CD4-positive, alpha-beta memory T cell (primary cell): Measurements from ENCODE around the gene STK39. TPM values are rescaled to one million over a fixed set of nuclear protein-coding genes. Genes with fewer than 3 reads are reported as not detected.

ENCODE experiments used
- CTCF ChIA-PET: fragments of 350-600 bp; sonication (Branson Sonifier 250); formaldehyde crosslinking; loops from one replicate; lab custom pipeline; 2021; ENCODE audit warnings: inconsistent platforms; ENCODE audit not compliant: partially characterized antibody; lab: Charles Lee
- POLR2A ChIA-PET: fragments of 350-600 bp; sonication (Branson Sonifier 250); formaldehyde crosslinking; loops from one replicate; lab custom pipeline; 2021; ENCODE audit not compliant: partially characterized antibody; lab: Charles Lee
- DNase-seq, 5 donors: peaks; one replicate each; pipeline versions ENCODE4 v3.0.0 to v3.0.0-alpha.2; 2020 to 2022; ENCODE audit warnings: mixed read lengths in 1 of 5
- H3K27ac ChIP-seq: one replicate; pipeline ENCODE4 v1.7.0; 2013; ENCODE audit warnings: low read depth, low read length
- H3K27me3 ChIP-seq: 2 replicates; pipeline ENCODE4 v1.7.0; 2013; ENCODE audit warnings: mild to moderate bottlenecking, low read length, moderate library complexity; ENCODE audit not compliant: insufficient read depth
- H3K36me3 ChIP-seq: 2 replicates; pipeline ENCODE4 v1.7.0; 2013; ENCODE audit warnings: mild to moderate bottlenecking, low read length, moderate library complexity; ENCODE audit not compliant: insufficient read depth
- H3K4me1 ChIP-seq: 2 replicates; pipeline ENCODE4 v1.7.0; 2013; ENCODE audit warnings: mild to moderate bottlenecking, low read length, moderate library complexity; ENCODE audit not compliant: insufficient read depth
- H3K4me3 ChIP-seq, 2 donors: one replicate each; pipeline ENCODE4 v1.7.0; 2013; ENCODE audit warnings: low read length in 2 of 2, mild to moderate bottlenecking in 1 of 2
- H3K9me3 ChIP-seq, 2 donors: one replicate each; pipeline ENCODE4 v1.7.0; 2013; ENCODE audit warnings: low read length in 2 of 2, control low read depth in 1 of 2; ENCODE audit not compliant: control insufficient read depth in 1 of 2
- H3K27ac Mint-ChIP-seq, 7 donors: one replicate each; pipeline ENCODE4 v1.8.0; 2020 to 2021; ENCODE audit warnings: mixed read lengths in 7 of 7, mild to moderate bottlenecking in 6 of 7, inconsistent platforms in 3 of 7, moderate library complexity in 3 of 7
- H3K27me3 Mint-ChIP-seq, 2 donors: one replicate each; pipeline ENCODE4 v1.8.0; 2020 to 2021; ENCODE audit warnings: mixed read lengths in 2 of 2
- H3K36me3 Mint-ChIP-seq, 2 donors: one replicate each; pipeline ENCODE4 v1.8.0; 2020 to 2021; ENCODE audit warnings: mixed read lengths in 2 of 2, inconsistent platforms in 1 of 2, mild to moderate bottlenecking in 1 of 2
- H3K4me1 Mint-ChIP-seq, 4 donors: one replicate each; pipeline ENCODE4 v1.8.0; 2020 to 2021; ENCODE audit warnings: mixed read lengths in 4 of 4, mild to moderate bottlenecking in 1 of 4
- H3K4me3 Mint-ChIP-seq, 8 donors: one replicate each; pipeline ENCODE4 v1.8.0; 2020 to 2021; ENCODE audit warnings: mixed read lengths in 8 of 8, mild to moderate bottlenecking in 7 of 8, moderate library complexity in 6 of 8, inconsistent platforms in 3 of 8
- H3K9me3 Mint-ChIP-seq, 8 donors: one replicate each; pipeline ENCODE4 v1.8.0; 2020 to 2021; ENCODE audit warnings: mixed read lengths in 8 of 8, mild to moderate bottlenecking in 5 of 8, inconsistent platforms in 3 of 8, moderate library complexity in 1 of 8
- intact Hi-C: fragments of 100-400 bp; cut with micrococcal nuclease; formaldehyde crosslinking; loops from one replicate; pipeline ENCODE4 v1.15.1; 2023
- polyA plus RNA-seq, 2 donors: library from polyadenylated mRNA; unstranded; fragments of 300-500 nt; fragmentation: Illumina TruSeq; gene quantifications; one replicate each; pipeline ENCODE4 v1.2.3, GENCODE V29; 2021
- total RNA-seq, 2 experiments: library from RNA; stranded (reverse); gene quantifications; one replicate each; pipeline ENCODE4 v1.2.3, GENCODE V29; 2021

The STK39 gene
- total and polyA plus RNA-seq, 4 experiments from 2014 or later = 4.9 to 27.3 (median 18.2) TPM

DNA sequence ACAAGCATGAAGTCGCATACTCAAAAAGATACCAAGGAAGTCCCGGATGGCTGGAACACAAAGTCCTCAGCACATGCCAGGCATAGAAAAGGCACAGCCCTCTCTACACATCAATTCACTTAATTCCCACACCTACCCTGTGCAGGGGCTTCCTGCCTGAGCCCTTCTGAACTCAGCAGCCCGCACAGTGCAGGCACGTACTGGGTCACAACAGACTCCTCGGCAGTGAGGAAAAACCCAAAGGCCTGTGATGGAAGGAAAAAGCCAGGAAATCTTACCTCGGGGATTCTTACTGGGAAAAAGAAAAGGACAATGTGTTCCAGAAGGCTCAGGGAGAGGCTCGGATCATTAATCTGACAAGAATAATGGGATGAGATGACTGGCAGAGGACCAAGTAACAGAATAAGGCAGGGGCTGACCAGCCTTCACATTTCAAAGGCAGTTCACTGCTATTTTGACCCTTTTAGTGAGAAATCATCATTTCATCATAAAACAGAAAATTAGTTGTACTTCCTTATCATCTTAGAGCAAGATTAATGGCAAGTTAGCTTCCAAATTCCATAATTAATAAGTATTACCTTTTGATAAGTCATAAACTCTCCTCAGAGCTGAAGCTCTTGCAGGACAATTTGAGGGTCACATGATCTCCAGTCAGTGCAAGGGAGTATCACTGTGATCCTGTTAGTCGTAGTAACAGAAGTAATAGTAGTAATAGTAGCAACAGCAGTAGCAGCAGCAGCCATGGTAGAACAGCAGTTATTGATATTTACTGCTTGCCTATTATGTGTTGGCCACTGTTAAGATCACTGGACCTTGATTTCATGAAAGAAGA, 87.4 kb downstream of the STK39 start:
- Mint-ChIP-seq H3K4me3 (no peak overlapping the region), H3K4me1 (peaks cover 17 to 33% (median 27%) of the 10 kb centered on the region in 4 donors), H3K27me3 (no peaks in the 10 kb centered on the region), H3K27ac (no peak overlapping the region), H3K9me3 (no peaks in the 10 kb centered on the region), H3K36me3 (peaks cover 31 to 47% of the 10 kb centered on the region in 2 donors)
- Histone ChIP-seq H3K27me3 (no peaks in the 10 kb centered on the region), H3K9me3 (no peaks in the 10 kb centered on the region), H3K36me3 (peaks cover 7% of the 10 kb centered on the region), H3K4me1 (peaks cover 11% of the 10 kb centered on the region), H3K27ac (no peak overlapping the region), H3K4me3 (no peak overlapping the region)
- no peak for DNase-seq
- POLR2A ChIA-PET = interaction anchor here (1.0 kb wide), 1 partner anchor 178 kb away, joined by 3 read pairs; no protein-coding TSS in a partner anchor
- CTCF ChIA-PET = interaction anchor here (0.9 to 3.2 kb wide), 3 partner anchors 177 to 187 kb away, joined by 4 to 30 read pairs (median 5); no protein-coding TSS in a partner anchor
- intact Hi-C loops = no loop called here

DNA sequence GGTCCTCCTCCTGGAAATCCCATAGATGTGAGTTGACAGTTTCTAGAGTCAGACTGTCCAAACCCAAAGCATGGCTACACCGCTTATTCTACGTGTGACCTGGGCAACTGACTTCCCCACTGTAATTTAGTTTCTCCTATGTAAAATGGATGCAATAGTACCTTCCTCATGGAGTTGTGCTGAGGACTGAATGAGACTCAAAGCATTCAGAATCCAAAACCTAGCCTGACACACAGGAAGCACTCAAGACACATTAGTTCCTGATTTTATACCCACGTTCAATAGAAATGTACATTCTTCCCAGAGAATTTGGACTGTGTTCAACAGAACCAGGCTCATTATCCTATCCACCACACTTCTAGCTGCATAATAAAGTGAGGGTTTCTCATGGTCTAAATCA, 88.8 kb downstream of the STK39 start:
- peaks cover 11% of the 10 kb centered on the region for H3K4me1 ChIP-seq
- H3K4me3 Mint-ChIP-seq = no peak overlapping the region
- H3K27ac ChIP-seq = no peak overlapping the region
- CTCF ChIA-PET = interaction anchor here (2.4 kb wide), 1 partner anchor 178 kb away, joined by 5 read pairs; no protein-coding TSS in a partner anchor
- H3K9me3 ChIP-seq = no peaks in the 10 kb centered on the region
- H3K36me3 ChIP-seq = peaks cover 7% of the 10 kb centered on the region
- H3K4me3 ChIP-seq = no peak overlapping the region
- peak overlapping the region in 1 of 7 donors; percentile 5 for H3K27ac Mint-ChIP-seq
- no peaks in the 10 kb centered on the region for H3K27me3 ChIP-seq
- DNase-seq = no peak
- POLR2A ChIA-PET = interaction anchor here (1.0 kb wide), 1 partner anchor 86 kb away, joined by 3 read pairs; no protein-coding TSS in a partner anchor
- peaks cover 14 to 30% (median 27%) of the 10 kb centered on the region in 4 donors for H3K4me1 Mint-ChIP-seq
- intact Hi-C loops = no loop called here
- H3K27me3 Mint-ChIP-seq = no peaks in the 10 kb centered on the region
- H3K9me3 Mint-ChIP-seq = no peaks in the 10 kb centered on the region
- peaks cover 24 to 48% of the 10 kb centered on the region in 2 donors for H3K36me3 Mint-ChIP-seq

DNA sequence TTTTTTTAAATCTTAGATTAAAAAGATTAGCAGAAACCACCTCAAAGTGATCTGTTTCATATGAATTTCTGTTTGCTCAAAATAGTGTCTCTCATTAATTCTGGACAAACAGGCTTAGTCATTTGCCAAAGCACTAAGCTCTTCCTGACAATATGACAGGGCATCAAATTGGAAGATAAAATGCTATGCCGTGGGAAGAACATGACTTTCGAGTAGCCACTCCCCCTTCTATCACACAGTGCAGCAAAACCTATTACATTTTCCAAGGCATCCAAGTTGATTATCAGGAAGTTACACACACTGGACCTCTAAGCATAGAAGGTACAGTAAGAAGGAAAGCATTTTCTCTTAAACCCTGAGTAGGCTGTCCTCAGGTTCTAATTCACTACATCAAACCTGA, 89.5 kb downstream of the STK39 start:
- H3K4me1 ChIP-seq = peaks cover 11% of the 10 kb centered on the region
- H3K4me3 ChIP-seq = no peak overlapping the region
- intact Hi-C loops = no loop called here
- Mint-ChIP-seq H3K27me3 (no peaks in the 10 kb centered on the region), H3K4me3 (no peak overlapping the region), H3K4me1 (peaks cover 11 to 29% (median 24%) of the 10 kb centered on the region in 4 donors), H3K9me3 (no peaks in the 10 kb centered on the region), H3K27ac (peak overlapping the region in 3 of 7 donors; percentile 5 to 46 (median 6)), H3K36me3 (peaks cover 18 to 46% of the 10 kb centered on the region in 2 donors)
- H3K9me3 ChIP-seq = no peaks in the 10 kb centered on the region
- DNase-seq = no peak
- no peaks in the 10 kb centered on the region for H3K27me3 ChIP-seq
- CTCF ChIA-PET = interaction anchor here (2.4 kb wide), 1 partner anchor 179 kb away, joined by 5 read pairs; no protein-coding TSS in a partner anchor
- H3K36me3 ChIP-seq = peaks cover 7% of the 10 kb centered on the region
- no peak overlapping the region for H3K27ac ChIP-seq
- POLR2A ChIA-PET = interaction anchor here (1.0 kb wide), 1 partner anchor 87 kb away, joined by 3 read pairs; no protein-coding TSS in a partner anchor

DNA sequence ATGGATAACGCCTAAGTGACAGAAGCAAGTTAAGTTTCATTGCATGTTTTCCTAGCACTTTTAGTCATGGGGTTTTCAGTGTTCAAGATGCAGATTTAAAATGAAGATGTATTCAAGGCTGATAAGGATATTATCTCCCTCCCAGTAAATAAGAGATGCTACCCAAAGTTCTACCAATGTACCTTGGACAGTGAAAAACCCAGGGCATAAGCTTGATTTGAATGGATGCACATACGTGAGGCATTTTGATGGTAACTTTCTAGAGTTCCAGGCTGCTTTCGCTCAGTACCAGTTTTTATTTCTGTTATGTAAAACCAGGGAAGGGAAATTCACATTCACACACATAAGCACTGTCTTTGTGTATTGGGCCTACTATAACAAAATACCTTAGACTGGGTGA, 90.3 kb downstream of the STK39 start:
- Histone ChIP-seq H3K4me1 (peaks cover 11% of the 10 kb centered on the region), H3K9me3 (no peaks in the 10 kb centered on the region), H3K27me3 (no peaks in the 10 kb centered on the region), H3K36me3 (peaks cover 7% of the 10 kb centered on the region), H3K4me3 (no peak overlapping the region), H3K27ac (no peak overlapping the region)
- DNase-seq = no peak
- Mint-ChIP-seq H3K36me3 (peaks cover 26 to 51% of the 10 kb centered on the region in 2 donors), H3K27me3 (no peaks in the 10 kb centered on the region), H3K4me1 (peaks cover 11 to 29% (median 25%) of the 10 kb centered on the region in 4 donors), H3K4me3 (no peak overlapping the region), H3K9me3 (no peaks in the 10 kb centered on the region), H3K27ac (peak overlapping the region in 4 of 7 donors; percentile 20 to 54 (median 34))
- ChIA-PET CTCF (interaction anchor here (1.1 to 2.4 kb wide), 7 partner anchors 12 to 180 kb away, joined by 3 to 13 read pairs (median 4); no protein-coding TSS in a partner anchor), POLR2A (no interaction called here)
- intact Hi-C loops = no loop called here

DNA sequence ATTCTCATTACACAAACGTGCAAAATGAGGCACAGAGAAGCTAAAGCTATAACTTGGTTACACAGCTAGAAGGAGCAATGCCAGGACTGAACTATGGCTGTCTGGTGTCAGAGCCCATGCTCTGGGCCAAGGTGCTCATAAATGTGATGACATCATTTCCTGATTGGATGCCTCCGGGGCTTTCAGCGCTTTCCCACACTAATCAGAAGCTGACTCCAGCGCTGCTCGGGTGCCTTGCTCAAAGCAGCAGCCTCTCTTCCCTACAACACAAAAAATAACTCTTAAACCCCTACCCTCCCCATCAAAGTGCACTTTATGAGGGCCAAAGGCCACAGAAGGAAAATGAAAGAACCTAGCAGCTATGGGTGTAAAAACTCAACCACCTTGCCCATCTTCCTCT, 90.7 kb downstream of the STK39 start:
- Histone ChIP-seq H3K4me1 (peaks cover 11% of the 10 kb centered on the region), H3K9me3 (no peaks in the 10 kb centered on the region), H3K27ac (no peak overlapping the region), H3K4me3 (no peak overlapping the region), H3K27me3 (no peaks in the 10 kb centered on the region), H3K36me3 (peaks cover 7% of the 10 kb centered on the region)
- Mint-ChIP-seq H3K27me3 (no peaks in the 10 kb centered on the region), H3K4me3 (peak overlapping the region in 2 of 8 donors; percentile 2 to 38), H3K4me1 (peaks cover 11 to 29% (median 25%) of the 10 kb centered on the region in 4 donors), H3K9me3 (no peaks in the 10 kb centered on the region), H3K36me3 (peaks cover 27 to 54% of the 10 kb centered on the region in 2 donors), H3K27ac (peak overlapping the region in 4 of 7 donors; percentile 18 to 54 (median 22))
- intact Hi-C loops = no loop called here
- ChIA-PET CTCF (interaction anchor here (1.1 to 2.1 kb wide), 6 partner anchors 12 to 180 kb away, joined by 3 to 13 read pairs (median 4); no protein-coding TSS in a partner anchor), POLR2A (no interaction called here)
- DNase-seq = no peak

DNA sequence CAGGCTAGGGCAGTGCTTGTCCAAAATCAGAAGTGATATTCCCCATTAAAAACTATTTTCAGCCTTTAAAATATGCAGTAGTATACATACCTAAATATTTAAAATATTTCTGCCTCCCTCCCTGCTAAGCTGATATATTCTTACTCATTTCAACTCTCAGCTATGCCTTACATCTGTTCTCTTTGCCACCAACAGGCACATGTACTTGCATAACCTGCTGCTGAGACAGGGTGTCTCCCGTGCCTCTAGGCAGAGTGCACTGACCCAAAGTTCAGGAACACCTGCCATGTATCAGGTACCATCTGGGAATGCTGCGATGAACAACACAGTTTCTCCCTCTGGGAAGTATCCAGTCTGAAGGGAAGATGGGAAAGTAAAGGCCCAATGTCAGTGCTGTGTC, 91.7 kb downstream of the STK39 start:
- ChIA-PET CTCF (interaction anchor here (0.8 to 2.1 kb wide), 5 partner anchors 11 to 730 kb away, joined by 3 to 13 read pairs (median 3); no protein-coding TSS in a partner anchor), POLR2A (no interaction called here)
- no peaks in the 10 kb centered on the region for H3K9me3 ChIP-seq
- H3K27me3 ChIP-seq = no peaks in the 10 kb centered on the region
- Mint-ChIP-seq H3K36me3 (peaks cover 27 to 56% of the 10 kb centered on the region in 2 donors), H3K4me1 (peaks cover 9 to 33% (median 23%) of the 10 kb centered on the region in 4 donors), H3K4me3 (no peak overlapping the region), H3K27me3 (no peaks in the 10 kb centered on the region), H3K9me3 (no peaks in the 10 kb centered on the region), H3K27ac (peak overlapping the region in 1 of 7 donors; percentile 67)
- H3K36me3 ChIP-seq = peaks cover 7% of the 10 kb centered on the region
- intact Hi-C loops = no loop called here
- H3K4me1 ChIP-seq = peaks cover 11% of the 10 kb centered on the region
- H3K4me3 ChIP-seq = no peak overlapping the region
- DNase-seq = no peak
- H3K27ac ChIP-seq = no peak overlapping the region

DNA sequence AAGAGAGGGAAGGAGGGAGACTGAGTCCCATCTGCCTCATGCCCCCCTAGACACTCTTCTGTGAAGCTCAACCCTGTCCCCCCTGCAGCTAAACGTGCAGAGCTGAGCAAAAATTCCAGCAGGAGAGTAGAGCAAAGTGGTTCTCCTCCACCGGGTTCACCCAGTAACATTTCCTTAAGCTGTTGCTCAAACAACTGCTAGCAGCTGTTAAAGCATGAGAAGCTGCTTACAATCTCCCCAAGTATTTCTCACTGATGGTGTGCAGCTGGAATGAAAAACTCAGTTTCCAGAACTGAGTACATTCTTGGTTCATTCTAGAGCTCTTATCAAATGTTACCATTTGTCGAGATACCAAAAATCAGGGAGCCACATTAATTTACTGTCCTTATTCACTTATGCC, 92.3 kb downstream of the STK39 start:
- Histone ChIP-seq H3K4me1 (peaks cover 11% of the 10 kb centered on the region), H3K4me3 (no peak overlapping the region), H3K27ac (no peak overlapping the region), H3K36me3 (peaks cover 7% of the 10 kb centered on the region), H3K9me3 (no peaks in the 10 kb centered on the region), H3K27me3 (no peaks in the 10 kb centered on the region)
- H3K9me3 Mint-ChIP-seq = no peaks in the 10 kb centered on the region
- H3K27me3 Mint-ChIP-seq = no peaks in the 10 kb centered on the region
- H3K27ac Mint-ChIP-seq = peak overlapping the region in 1 of 7 donors; percentile 27
- peaks cover 28 to 52% of the 10 kb centered on the region in 2 donors for H3K36me3 Mint-ChIP-seq
- intact Hi-C loops = no loop called here
- CTCF ChIA-PET = no interaction called here
- POLR2A ChIA-PET = no interaction called here
- peaks cover 9 to 34% (median 22%) of the 10 kb centered on the region in 4 donors for H3K4me1 Mint-ChIP-seq
- no peak for DNase-seq
- H3K4me3 Mint-ChIP-seq = no peak overlapping the region
